Mucosa of descending colon (tissue), 3 donors: ENCODE data around the gene FRMD4A. TPM values are rescaled to one million over a fixed set of nuclear protein-coding genes. Genes with fewer than 3 reads are reported as not detected.

Experiments used
- ATAC-seq: fragments of 200-7000 bp; cut with Tn5 transposase; one replicate; pipeline ENCODE4 v1.9.1; 2020; ENCODE audit warnings: mild to moderate bottlenecking, moderate library complexity
- DNase-seq, 3 donors: peaks; one replicate each; pipeline ENCODE4 v3.0.0-alpha.2; 2020
- H3K36me3 ChIP-seq: fragments of 200-600 bp; one replicate; pipeline ENCODE4 v1.8.0; 2021; ENCODE audit warnings: low read depth, mild to moderate bottlenecking
- H3K4me1 ChIP-seq: fragments of 200-600 bp; one replicate; pipeline ENCODE4 v1.8.0; 2021; ENCODE audit warnings: low read depth, mild to moderate bottlenecking
- H3K4me3 ChIP-seq: fragments of 200-600 bp; one replicate; pipeline ENCODE4 v1.8.0; 2021; ENCODE audit warnings: mild to moderate bottlenecking
- H3K9me3 ChIP-seq: fragments of 200-600 bp; one replicate; pipeline ENCODE4 v1.8.0; 2021; ENCODE audit warnings: mild to moderate bottlenecking
- intact Hi-C, 2 donors: fragments of 100-400 bp; cut with DNase I in 1 of 2; cut with micrococcal nuclease in 1 of 2; formaldehyde crosslinking; loops; one replicate each; pipeline versions ENCODE4 v1.11.0 to v1.11.1; 2022; cut with DNase I, micrococcal nuclease
- total RNA-seq, 3 donors: library from RNA; stranded (reverse); fragmentation: NEBNext Ultra II Directional in 2 of 3; extraction: Animal tissue kit (Norgen Biotek cat#: 25700) in 2 of 3; gene quantifications; one replicate each; pipeline versions ENCODE4 v1.2.1 to v1.2.4, GENCODE V29; 2021 to 2023
- TF ChIP-seq, protein P1 (sequence below): fragments of 200-600 bp; IDR thresholded peaks from one replicate; pipeline ENCODE4 v1.8.0; 2022; ENCODE audit warnings: antibody characterized with exemption, mild to moderate bottlenecking
- donor health status: DM: no; HTN: no; CAD: no; lungs with moderate emphysema.
- donor health status: DM: no; HTN: no; CAD: no.
- donor health status: DM: no; HTN: yes; CAD: no.

FRMD4A gene
- total RNA-seq, 3 donors from 2014 or later, result 9.8 to 40.6 (median 17.2) TPM

DNA sequence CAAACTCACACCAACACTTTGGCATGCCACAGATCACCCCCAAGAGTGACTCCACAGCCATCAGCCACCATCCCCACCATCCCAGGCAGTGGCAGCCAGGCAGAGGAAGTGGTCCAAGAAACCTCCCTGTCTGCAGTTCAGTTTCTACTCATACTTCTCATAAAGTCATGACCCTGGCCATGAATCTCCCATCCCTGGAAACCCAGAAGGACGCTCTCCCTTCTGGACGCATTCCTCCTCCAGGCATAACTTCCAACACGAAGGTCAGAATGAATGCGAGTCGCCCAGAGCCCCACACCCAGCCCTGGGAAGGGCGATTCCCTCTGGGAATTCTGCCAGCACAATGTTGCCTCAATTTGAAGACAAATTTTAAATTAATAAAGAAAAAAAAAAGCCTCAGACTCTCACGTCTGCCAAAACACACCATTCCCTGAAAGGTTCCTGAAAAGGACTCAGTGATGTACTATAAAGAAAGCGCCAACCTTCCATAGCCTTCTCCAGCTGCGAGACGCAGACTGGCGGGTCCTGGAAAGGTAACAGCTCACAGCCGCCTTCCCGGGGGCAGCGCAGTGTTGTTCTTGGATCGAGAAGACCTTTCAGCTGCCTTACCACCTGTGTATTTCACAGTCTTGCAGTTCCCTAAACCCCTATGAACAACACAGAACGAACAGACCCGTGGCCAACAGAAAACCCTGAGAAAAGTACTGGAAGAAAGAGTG is 307.6 kb downstream of the FRMD4A start:
- DNase-seq, result no peak
- TF ChIP-seq, protein P1, sequence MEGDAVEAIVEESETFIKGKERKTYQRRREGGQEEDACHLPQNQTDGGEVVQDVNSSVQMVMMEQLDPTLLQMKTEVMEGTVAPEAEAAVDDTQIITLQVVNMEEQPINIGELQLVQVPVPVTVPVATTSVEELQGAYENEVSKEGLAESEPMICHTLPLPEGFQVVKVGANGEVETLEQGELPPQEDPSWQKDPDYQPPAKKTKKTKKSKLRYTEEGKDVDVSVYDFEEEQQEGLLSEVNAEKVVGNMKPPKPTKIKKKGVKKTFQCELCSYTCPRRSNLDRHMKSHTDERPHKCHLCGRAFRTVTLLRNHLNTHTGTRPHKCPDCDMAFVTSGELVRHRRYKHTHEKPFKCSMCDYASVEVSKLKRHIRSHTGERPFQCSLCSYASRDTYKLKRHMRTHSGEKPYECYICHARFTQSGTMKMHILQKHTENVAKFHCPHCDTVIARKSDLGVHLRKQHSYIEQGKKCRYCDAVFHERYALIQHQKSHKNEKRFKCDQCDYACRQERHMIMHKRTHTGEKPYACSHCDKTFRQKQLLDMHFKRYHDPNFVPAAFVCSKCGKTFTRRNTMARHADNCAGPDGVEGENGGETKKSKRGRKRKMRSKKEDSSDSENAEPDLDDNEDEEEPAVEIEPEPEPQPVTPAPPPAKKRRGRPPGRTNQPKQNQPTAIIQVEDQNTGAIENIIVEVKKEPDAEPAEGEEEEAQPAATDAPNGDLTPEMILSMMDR, result no peak
- ATAC-seq, result no peak
- no peak overlapping the region for H3K4me3 ChIP-seq
- H3K9me3 ChIP-seq, result no peaks in the 10 kb centered on the region
- H3K36me3 ChIP-seq, result no peaks in the 10 kb centered on the region
- intact Hi-C loops, result no loop called here
- no peaks in the 10 kb centered on the region for H3K4me1 ChIP-seq

DNA sequence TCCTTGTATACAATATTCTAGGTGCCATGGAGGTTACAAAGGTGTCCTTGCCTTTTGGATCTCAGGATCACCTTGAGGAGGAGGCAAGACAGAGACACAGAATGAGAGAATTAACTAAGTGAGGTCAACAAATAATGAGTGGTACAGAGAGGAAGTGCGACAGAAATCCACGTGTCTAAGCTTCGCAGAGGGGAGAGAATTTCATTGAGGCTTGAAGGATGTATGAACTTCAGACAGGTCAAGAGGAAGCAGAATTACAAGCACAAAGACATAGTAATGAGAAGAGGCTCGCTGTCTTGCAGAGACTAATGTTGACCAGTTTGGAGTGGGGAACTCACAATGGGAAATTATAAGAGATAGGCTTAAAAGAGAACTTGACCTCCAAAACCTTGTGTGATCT is 308.7 kb downstream of the FRMD4A start:
- intact Hi-C loops, result no loop called here
- TF ChIP-seq, protein P1, result no peak
- DNase-seq (no peak), ATAC-seq (no peak)
- Histone ChIP-seq H3K9me3 (no peaks in the 10 kb centered on the region), H3K4me3 (no peak overlapping the region), H3K36me3 (no peaks in the 10 kb centered on the region), H3K4me1 (no peaks in the 10 kb centered on the region)

DNA sequence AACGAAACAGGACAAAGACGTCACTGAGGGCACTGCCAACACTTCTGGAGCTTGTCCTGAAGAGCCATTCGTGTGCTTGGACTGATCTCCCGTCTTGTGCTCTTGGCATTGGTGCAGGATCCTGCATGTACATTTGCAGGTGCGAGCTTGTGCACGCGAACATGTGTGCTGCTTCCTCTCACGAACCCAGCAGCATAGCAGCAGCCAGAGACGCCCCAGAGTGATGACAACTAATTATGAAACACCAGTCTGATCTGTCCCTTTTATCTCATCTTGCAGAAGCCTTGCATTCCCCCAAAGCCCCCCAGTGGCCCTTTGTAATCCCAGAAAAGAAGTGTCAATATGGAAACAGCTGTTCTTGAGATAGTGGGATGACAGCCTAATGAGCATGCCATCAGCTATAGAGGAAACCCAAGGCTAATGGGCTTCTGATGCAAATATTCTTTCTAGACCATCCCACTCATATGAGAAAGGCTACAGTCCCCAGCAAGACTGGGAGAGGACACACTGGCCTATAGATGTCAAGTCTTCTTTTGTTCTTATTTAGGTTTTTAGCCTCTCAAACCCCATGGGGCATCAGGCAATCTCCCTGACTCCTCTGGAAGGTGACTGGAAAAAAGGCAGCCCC is 310.6 kb downstream of the FRMD4A start:
- TF ChIP-seq, protein P1, result no peak
- DNase-seq (no peak), ATAC-seq (no peak)
- intact Hi-C loops, result no loop called here
- Histone ChIP-seq H3K36me3 (no peaks in the 10 kb centered on the region), H3K4me3 (no peak overlapping the region), H3K9me3 (no peaks in the 10 kb centered on the region), H3K4me1 (no peaks in the 10 kb centered on the region)

DNA sequence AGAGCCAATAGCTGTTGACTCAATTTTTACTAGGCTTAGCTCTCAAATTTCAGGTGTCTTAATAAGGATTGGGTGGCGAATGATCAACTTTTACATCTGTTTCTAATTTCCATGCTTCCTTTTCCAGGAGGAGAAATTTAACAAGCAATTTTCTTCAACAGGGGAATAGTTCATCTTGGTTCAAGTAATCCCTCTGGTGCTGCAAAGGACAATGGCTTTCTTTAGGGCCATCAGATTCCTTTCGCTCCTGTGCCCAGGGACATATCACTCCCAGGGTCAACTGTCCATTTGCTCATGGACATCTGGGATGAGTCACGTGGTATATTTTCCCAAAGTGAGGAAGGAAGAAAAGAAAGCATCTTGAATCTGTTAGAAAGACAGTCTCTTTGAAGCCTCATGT is 313.3 kb downstream of the FRMD4A start:
- TF ChIP-seq, protein P1, result no peak
- Histone ChIP-seq H3K4me3 (no peak overlapping the region), H3K4me1 (no peaks in the 10 kb centered on the region), H3K36me3 (no peaks in the 10 kb centered on the region), H3K9me3 (no peaks in the 10 kb centered on the region)
- ATAC-seq (no peak), DNase-seq (no peak)
- intact Hi-C loops, result no loop called here

DNA sequence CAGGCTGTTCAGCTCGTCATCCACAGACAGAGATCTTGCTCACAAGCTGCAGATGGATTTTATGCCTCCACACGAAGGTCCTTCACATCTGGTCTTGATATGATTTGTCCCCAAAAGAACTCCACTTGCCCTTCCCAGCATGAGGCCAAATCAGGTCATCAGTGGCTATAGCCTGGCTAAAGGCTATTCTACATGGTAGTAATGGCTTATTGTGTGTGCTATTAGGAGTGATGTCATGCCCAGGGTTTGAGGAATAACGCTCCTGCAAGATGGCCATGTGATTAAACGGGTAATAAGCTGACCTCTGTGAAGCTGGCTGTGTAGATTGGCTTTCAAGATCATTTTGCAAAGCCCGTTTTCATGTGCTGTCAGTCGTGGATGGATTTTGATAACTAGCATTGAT is 313.8 kb downstream of the FRMD4A start:
- DNase-seq, result no peak
- TF ChIP-seq, protein P1, result no peak
- intact Hi-C loops, result no loop called here
- H3K4me3 ChIP-seq, result no peak overlapping the region
- no peaks in the 10 kb centered on the region for H3K9me3 ChIP-seq
- ATAC-seq, result no peak
- H3K36me3 ChIP-seq, result no peaks in the 10 kb centered on the region
- H3K4me1 ChIP-seq, result no peaks in the 10 kb centered on the region
